Measurements from ENCODE around the gene ANKAR. TPM values are rescaled to one million over a fixed set of nuclear protein-coding genes. Genes with fewer than 3 reads are reported as not detected.

ANKAR gene
- total RNA-seq, 1 experiment from 2014 or later = 0.84 TPM

DNA sequence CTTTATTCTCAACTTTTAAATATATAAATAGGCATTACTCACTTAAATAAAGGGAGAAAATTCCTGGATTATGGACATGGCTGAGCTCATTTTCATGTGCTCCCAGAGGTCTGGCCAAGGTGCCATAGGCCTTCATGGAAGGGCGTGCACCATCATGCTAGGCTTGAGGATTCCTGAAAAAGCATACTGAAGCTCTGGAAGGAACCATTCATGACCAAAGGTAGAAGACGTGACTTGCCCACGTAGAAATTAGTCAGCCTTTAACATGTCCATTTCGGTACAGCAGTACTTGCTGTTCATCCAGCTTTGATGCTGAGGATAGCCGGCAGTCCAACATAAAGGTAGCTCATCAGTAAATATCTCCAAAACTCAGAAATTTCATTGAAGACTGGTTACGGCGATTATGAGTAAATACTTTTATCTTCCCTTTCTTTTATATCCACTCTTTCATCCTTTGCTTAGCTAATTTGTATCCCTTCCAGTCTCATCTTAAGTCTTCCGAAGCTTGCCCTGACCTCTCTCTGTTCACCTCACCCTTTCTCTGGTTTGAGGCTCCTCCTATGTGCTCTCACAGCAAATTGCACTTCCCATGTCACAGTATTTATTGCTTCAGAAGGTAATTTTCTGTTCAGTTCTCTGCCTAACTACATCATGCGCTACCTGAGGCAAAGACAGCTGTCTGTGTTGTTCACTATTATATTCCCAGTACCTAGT, 45.5 kb upstream of the ANKAR start:
- no TSS peak for BruUV-seq (replicated peaks)
- Histone ChIP-seq H3K27ac (ENCODE audit: low read depth, low read length) (no peak overlapping the region), H4K20me1 (ENCODE audit: insufficient read depth) (no peaks in the 10 kb centered on the region), H3K79me2 (ENCODE audit: insufficient read depth, low read length) (no peaks in the 10 kb centered on the region), H3K4me3 (replicated peaks in 1 of 2; ENCODE audit: low read depth in 1 of 2, low read length in 2 of 2) (no peak overlapping the region), H3K4me1 (ENCODE audit: control insufficient read depth in 1 of 2, insufficient read depth in 2 of 2, low read length in 2 of 2) (peaks cover 6 to 13% of the 10 kb centered on the region in 2 experiments; a peak in 3 of 4 replicates), H2AFZ (ENCODE audit: low read depth, low read length, poor library complexity, severe bottlenecking) (peak overlapping the region; percentile 57), H3K36me3 (ENCODE audit: control insufficient read depth in 1 of 2, insufficient read depth in 2 of 2, low read length in 2 of 2) (no peaks in the 10 kb centered on the region), H3K9me3 (ENCODE audit: control insufficient read depth in 1 of 2, insufficient read depth in 1 of 2, low read depth in 1 of 2, low read length in 2 of 2) (no peaks in the 10 kb centered on the region), H3K27me3 (ENCODE audit: insufficient read depth, low read length) (no peaks in the 10 kb centered on the region), H3K9ac (ENCODE audit: low read length) (no peak overlapping the region), H3K9me2 (ENCODE audit: insufficient read depth) (no peaks in the 10 kb centered on the region), H3K4me2 (ENCODE audit: low read length) (no peak overlapping the region)
- CTCF ChIA-PET = no interaction called here
- TF ChIP-seq RAD21 (IDR thresholded peaks at IDR 0.05; ENCODE audit: low read depth) (peak; percentile 34; the same call in 1 of the 2 replicates), CEBPB (IDR thresholded peaks at IDR 0.05; ENCODE audit: low read depth) (no peak)
- RAD21 ChIA-PET (ENCODE audit: low non-redundant PET in 1 of 2, low total read pairs in 2 of 2, uncharacterized antibody in 2 of 2, unreplicated experiment in 2 of 2) = no interaction called here
- POLR2A ChIA-PET = no interaction called here
- ATAC-seq (no peak), DNase-seq (ENCODE audit: low read depth, low spot score) (no peak)
- intact Hi-C loops (cut with micrococcal nuclease) = no loop called here

DNA sequence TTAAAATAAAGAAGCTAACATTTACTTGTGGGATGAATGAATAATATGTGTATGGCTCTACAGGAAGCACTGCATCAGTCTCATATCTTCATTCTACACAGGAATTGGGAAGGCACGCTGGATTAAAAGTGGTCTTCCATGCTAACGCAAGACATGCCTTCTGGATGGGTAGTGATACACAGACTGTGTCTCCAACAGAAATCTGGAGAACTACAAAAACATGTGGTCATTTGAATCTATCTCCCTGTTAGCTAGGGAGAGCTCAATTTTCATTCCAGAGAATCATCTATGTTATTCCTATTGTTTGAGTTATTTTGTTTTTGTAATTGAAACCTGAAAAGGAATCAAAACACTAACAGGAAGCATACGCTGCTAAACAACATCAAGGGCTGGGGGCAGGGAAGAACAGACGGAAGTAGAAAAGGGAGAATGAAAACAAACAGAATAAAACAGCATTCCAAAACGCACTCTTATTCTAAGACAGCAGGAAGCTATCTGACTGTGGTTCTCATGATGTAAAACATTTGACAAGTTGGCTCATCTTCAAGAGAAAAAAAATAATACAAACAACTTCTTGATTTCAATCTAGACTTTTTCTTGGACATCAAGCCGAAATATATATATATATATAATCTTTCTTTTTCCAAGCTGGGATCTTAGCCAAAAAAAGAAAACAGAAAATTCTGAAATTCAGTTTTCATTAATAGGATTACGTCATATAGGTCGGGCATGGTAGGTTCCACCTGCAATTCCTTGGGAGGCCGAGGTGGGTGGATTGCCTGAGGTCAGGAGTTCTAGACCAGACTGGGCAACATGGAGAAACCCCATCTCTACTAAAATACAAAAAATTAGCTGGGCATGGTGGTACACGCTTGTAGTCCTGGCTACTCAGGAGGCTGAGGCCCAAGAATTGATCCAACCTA, 44.7 kb upstream of the ANKAR start:
- Histone ChIP-seq H4K20me1 (ENCODE audit: insufficient read depth) (no peaks in the 10 kb centered on the region), H3K4me3 (replicated peaks in 1 of 2; ENCODE audit: low read depth in 1 of 2, low read length in 2 of 2) (no peak overlapping the region), H3K4me2 (ENCODE audit: low read length) (no peak overlapping the region), H3K79me2 (ENCODE audit: insufficient read depth, low read length) (no peaks in the 10 kb centered on the region), H3K9me2 (ENCODE audit: insufficient read depth) (no peaks in the 10 kb centered on the region), H3K27ac (ENCODE audit: low read depth, low read length) (no peak overlapping the region), H3K36me3 (ENCODE audit: control insufficient read depth in 1 of 2, insufficient read depth in 2 of 2, low read length in 2 of 2) (no peaks in the 10 kb centered on the region), H2AFZ (ENCODE audit: low read depth, low read length, poor library complexity, severe bottlenecking) (peak overlapping the region; percentile 57), H3K9ac (ENCODE audit: low read length) (no peak overlapping the region), H3K4me1 (ENCODE audit: control insufficient read depth in 1 of 2, insufficient read depth in 2 of 2, low read length in 2 of 2) (peaks cover 0 to 4% of the 10 kb centered on the region in 2 experiments; a peak in 3 of 4 replicates), H3K27me3 (ENCODE audit: insufficient read depth, low read length) (no peaks in the 10 kb centered on the region), H3K9me3 (ENCODE audit: control insufficient read depth in 1 of 2, insufficient read depth in 1 of 2, low read depth in 1 of 2, low read length in 2 of 2) (no peaks in the 10 kb centered on the region)
- CTCF ChIA-PET = no interaction called here
- intact Hi-C loops (cut with micrococcal nuclease) = no loop called here
- BruUV-seq (replicated peaks) = no TSS peak
- ATAC-seq = no peak
- DNase-seq (ENCODE audit: low read depth, low spot score) = no peak
- RAD21 ChIA-PET (ENCODE audit: low non-redundant PET in 1 of 2, low total read pairs in 2 of 2, uncharacterized antibody in 2 of 2, unreplicated experiment in 2 of 2) = no interaction called here
- POLR2A ChIA-PET = no interaction called here
- TF ChIP-seq EGR1 (IDR thresholded peaks at IDR 0.05; ENCODE audit: low read depth) (no peak), ZFX (IDR thresholded peaks at IDR 0.05) (no peak), CEBPB (IDR thresholded peaks at IDR 0.05; ENCODE audit: low read depth) (no peak), JUND (IDR thresholded peaks at IDR 0.05) (no peak), ZNF274 (IDR thresholded peaks at IDR 0.05; ENCODE audit: low read depth, low read length) (no peak), SP1 (IDR thresholded peaks at IDR 0.05; ENCODE audit: low read depth) (no peak)
- TF ChIP-seq, protein P1, sequence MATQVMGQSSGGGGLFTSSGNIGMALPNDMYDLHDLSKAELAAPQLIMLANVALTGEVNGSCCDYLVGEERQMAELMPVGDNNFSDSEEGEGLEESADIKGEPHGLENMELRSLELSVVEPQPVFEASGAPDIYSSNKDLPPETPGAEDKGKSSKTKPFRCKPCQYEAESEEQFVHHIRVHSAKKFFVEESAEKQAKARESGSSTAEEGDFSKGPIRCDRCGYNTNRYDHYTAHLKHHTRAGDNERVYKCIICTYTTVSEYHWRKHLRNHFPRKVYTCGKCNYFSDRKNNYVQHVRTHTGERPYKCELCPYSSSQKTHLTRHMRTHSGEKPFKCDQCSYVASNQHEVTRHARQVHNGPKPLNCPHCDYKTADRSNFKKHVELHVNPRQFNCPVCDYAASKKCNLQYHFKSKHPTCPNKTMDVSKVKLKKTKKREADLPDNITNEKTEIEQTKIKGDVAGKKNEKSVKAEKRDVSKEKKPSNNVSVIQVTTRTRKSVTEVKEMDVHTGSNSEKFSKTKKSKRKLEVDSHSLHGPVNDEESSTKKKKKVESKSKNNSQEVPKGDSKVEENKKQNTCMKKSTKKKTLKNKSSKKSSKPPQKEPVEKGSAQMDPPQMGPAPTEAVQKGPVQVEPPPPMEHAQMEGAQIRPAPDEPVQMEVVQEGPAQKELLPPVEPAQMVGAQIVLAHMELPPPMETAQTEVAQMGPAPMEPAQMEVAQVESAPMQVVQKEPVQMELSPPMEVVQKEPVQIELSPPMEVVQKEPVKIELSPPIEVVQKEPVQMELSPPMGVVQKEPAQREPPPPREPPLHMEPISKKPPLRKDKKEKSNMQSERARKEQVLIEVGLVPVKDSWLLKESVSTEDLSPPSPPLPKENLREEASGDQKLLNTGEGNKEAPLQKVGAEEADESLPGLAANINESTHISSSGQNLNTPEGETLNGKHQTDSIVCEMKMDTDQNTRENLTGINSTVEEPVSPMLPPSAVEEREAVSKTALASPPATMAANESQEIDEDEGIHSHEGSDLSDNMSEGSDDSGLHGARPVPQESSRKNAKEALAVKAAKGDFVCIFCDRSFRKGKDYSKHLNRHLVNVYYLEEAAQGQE (IDR thresholded peaks at IDR 0.05; ENCODE audit: low read depth) = no peak
- TF ChIP-seq, protein P2, sequence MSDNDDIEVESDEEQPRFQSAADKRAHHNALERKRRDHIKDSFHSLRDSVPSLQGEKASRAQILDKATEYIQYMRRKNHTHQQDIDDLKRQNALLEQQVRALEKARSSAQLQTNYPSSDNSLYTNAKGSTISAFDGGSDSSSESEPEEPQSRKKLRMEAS (IDR thresholded peaks at IDR 0.05) = no peak
- TF ChIP-seq, protein P3, sequence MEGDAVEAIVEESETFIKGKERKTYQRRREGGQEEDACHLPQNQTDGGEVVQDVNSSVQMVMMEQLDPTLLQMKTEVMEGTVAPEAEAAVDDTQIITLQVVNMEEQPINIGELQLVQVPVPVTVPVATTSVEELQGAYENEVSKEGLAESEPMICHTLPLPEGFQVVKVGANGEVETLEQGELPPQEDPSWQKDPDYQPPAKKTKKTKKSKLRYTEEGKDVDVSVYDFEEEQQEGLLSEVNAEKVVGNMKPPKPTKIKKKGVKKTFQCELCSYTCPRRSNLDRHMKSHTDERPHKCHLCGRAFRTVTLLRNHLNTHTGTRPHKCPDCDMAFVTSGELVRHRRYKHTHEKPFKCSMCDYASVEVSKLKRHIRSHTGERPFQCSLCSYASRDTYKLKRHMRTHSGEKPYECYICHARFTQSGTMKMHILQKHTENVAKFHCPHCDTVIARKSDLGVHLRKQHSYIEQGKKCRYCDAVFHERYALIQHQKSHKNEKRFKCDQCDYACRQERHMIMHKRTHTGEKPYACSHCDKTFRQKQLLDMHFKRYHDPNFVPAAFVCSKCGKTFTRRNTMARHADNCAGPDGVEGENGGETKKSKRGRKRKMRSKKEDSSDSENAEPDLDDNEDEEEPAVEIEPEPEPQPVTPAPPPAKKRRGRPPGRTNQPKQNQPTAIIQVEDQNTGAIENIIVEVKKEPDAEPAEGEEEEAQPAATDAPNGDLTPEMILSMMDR (IDR thresholded peaks at IDR 0.05 in 2 of 3, conservative IDR thresholded peaks at IDR 0.05 in 1 of 3; ENCODE audit: borderline replicate concordance in 1 of 3, insufficient read depth in 1 of 3, low read depth in 2 of 3, low read length in 2 of 3) = no peak
